ENCODE data around the gene ATXN10.

The ATXN10 gene

DNA sequence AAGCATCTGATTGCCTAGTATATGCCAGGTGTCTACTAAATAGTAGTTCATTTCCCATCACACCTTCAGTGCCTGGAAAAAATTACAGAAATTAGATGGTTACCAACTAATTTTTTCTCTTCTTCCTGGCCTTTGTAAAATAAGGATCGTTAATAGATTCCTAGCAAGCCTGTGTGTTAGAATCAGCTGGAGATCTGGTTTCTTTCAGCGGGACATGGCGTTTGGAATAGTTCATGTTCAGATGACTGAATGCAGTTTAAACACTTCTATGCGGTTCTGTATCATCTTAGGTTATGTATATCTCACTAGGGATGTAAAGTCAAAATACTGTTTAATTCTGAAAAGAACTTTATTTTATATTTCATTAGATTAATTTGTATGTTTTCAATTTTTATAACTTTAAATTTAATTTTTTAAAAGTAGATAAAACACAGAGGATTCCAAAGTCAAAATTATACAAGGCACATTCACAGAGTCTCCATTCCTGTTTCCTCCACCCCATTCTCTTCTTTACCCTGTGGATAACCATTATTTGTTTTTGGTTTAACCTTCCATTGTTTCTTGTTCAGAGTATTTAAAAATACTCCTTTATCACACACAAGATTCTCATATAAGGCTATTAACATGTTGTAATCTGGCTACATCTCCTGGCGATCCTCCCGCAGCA, 132.8 kb downstream of the ATXN10 start:
- DNase-seq, result no peak
- peaks cover 79% of the 10 kb centered on the region for H3K36me3 Mint-ChIP-seq (ENCODE audit: low read depth)
- H3K27ac Mint-ChIP-seq, result no peak overlapping the region
- no peaks in the 10 kb centered on the region for H3K27me3 Mint-ChIP-seq
- no peak overlapping the region for H3K4me3 Mint-ChIP-seq
- H3K4me1 Mint-ChIP-seq (ENCODE audit: low read depth), result peaks cover 3% of the 10 kb centered on the region
- H3K9me3 Mint-ChIP-seq, result no peaks in the 10 kb centered on the region

DNA sequence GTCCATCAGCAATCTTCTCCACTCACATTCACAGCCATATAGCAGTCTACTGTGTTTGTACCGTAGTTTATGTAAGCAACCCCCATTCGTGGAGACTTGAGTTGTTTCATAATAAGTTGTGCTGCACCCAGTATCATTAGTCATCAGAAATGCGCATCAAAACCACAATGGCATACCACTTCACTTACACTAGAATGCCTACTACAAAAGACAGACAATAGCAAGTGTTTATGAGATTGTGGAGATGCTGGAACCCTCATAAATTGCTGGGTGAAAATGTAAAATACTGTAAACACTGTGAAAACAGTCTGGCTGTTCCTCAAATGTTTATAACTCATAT, 133.3 kb downstream of the ATXN10 start:
- no peak overlapping the region for H3K4me3 Mint-ChIP-seq
- no peak overlapping the region for H3K27ac Mint-ChIP-seq
- peaks cover 74% of the 10 kb centered on the region for H3K36me3 Mint-ChIP-seq (ENCODE audit: low read depth)
- no peaks in the 10 kb centered on the region for H3K9me3 Mint-ChIP-seq
- DNase-seq, result no peak
- H3K4me1 Mint-ChIP-seq (ENCODE audit: low read depth), result peaks cover 3% of the 10 kb centered on the region
- no peaks in the 10 kb centered on the region for H3K27me3 Mint-ChIP-seq

DNA sequence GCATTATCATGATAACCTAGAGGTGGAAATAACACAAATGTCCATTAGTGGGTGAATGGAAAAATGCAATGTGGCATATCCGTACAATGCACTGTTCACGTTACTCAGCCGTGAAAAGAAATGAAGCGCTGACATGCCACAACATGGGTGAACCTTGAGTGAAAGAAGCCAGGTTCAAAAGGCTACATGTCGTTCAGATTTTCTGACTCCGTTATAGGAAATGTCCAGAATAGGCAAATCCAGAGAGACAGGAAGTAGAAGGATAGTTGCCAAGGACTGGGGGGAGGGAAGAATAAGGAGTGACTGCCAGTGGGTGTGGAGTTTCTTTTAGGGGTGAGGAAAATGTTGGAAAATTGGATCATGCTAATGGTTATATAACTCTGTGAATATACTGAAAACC, 133.8 kb downstream of the ATXN10 start:
- Mint-ChIP-seq H3K27me3 (no peaks in the 10 kb centered on the region), H3K4me3 (no peak overlapping the region), H3K36me3 (ENCODE audit: low read depth) (peaks cover 73% of the 10 kb centered on the region), H3K4me1 (ENCODE audit: low read depth) (peaks cover 3% of the 10 kb centered on the region), H3K27ac (no peak overlapping the region), H3K9me3 (no peaks in the 10 kb centered on the region)
- DNase-seq, result no peak

DNA sequence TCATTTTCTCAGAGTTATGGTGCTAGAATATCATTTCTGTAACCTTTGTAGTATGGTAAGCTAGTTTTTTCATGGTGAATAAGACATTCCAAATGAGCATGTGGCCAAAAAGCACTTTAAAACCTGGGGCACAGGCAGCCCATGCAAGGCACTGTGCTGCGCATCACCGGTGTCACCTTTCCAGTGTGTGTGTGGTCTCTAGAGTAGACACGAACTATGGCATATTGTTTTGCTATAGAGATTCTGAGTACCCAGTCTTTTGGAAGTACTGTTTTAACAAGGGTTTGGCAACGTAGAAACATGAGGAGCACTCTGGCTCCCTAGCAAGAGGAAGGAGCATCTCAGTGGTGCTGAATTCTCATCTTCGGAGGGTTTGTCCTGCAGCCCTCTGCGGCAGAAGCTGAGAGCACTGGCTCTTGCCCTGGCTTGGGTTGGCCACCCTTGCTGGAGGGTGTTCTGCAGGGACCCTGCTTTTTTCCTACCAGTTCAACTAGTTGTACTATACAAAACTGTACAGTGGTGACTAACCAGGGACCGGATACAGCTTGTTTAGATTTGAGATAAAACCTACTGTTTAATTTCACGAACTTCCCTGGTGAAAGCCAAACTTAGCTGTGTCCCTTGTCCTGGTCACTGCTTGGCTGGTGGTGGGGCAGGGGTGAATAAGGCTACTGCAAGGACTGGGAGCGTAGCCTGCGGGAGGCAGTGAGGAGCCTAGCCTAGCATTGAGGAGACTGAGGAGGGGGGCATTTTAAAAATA, 135.7 kb downstream of the ATXN10 start:
- H3K4me3 Mint-ChIP-seq, result no peak overlapping the region
- H3K27me3 Mint-ChIP-seq, result no peaks in the 10 kb centered on the region
- peaks cover 5% of the 10 kb centered on the region for H3K4me1 Mint-ChIP-seq (ENCODE audit: low read depth)
- H3K36me3 Mint-ChIP-seq (ENCODE audit: low read depth), result peaks cover 79% of the 10 kb centered on the region
- no peaks in the 10 kb centered on the region for H3K9me3 Mint-ChIP-seq
- no peak overlapping the region for H3K27ac Mint-ChIP-seq
- no peak for DNase-seq

DNA sequence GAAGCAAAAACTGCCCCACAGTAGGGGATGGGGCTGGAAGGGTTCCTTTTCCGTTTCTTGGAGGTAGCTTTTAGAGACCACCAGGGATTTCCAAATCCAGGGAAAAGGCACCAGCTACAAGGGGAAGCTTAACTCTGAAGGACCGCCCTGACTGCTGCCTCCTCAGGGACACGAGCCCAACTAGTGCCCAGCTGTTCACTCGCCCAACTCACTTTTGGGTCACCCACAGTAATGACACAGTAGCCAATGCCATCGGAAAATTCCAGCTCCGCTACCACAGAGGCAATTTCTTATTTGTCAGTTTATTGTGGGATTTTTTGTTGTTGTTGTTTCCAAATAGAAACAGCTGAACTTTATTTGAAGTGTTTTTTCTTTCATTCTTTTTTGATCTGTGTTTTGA, 141.3 kb downstream of the ATXN10 start:
- H3K27me3 Mint-ChIP-seq, result no peaks in the 10 kb centered on the region
- no peak overlapping the region for H3K27ac Mint-ChIP-seq
- no peak overlapping the region for H3K4me3 Mint-ChIP-seq
- H3K4me1 Mint-ChIP-seq (ENCODE audit: low read depth), result peaks cover 2% of the 10 kb centered on the region
- peaks cover 81% of the 10 kb centered on the region for H3K36me3 Mint-ChIP-seq (ENCODE audit: low read depth)
- DNase-seq, result no peak
- H3K9me3 Mint-ChIP-seq, result no peaks in the 10 kb centered on the region

DNA sequence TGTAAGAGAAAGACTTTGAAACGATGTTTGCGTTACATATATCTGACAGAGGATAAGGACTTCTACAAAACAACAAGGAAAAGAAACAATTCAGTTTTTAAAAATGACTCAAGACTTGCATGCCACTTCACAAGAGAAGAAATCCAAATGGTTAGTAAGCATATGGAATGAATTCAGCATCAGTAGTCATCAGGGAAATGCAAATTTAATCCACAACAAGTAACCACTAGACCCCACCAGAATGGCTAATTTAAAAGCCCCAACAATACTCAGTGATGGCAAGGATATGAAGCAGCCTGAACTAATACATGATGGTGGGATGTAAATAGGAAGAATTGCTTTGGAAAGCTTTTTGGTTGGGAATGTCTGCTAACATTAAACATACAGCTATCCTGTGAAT, 142.6 kb downstream of the ATXN10 start:
- H3K9me3 Mint-ChIP-seq, result no peaks in the 10 kb centered on the region
- peaks cover 76% of the 10 kb centered on the region for H3K36me3 Mint-ChIP-seq (ENCODE audit: low read depth)
- peaks cover 2% of the 10 kb centered on the region for H3K4me1 Mint-ChIP-seq (ENCODE audit: low read depth)
- DNase-seq, result no peak
- no peaks in the 10 kb centered on the region for H3K27me3 Mint-ChIP-seq
- no peak overlapping the region for H3K27ac Mint-ChIP-seq
- no peak overlapping the region for H3K4me3 Mint-ChIP-seq

DNA sequence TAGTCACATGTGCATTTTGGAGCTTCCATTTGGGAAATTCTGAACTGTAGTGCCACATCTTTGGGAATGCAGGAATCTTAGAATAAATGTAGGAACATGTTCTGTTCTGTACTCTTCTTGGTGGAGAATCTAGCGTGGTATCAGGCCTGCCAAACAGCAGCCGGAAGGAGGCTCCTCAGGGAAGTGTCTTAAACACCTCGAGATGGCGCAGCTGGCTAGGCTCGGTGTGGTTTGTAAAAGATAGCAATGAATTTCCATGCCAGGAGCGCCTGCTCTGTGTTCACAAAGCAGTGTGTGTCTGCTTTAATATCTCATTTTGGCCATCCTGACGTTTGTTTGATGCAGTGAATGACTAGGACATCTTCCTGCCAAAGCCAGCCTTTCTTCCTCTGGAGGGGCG, 145.1 kb downstream of the ATXN10 start:
- no peak overlapping the region for H3K27ac Mint-ChIP-seq

DNA sequence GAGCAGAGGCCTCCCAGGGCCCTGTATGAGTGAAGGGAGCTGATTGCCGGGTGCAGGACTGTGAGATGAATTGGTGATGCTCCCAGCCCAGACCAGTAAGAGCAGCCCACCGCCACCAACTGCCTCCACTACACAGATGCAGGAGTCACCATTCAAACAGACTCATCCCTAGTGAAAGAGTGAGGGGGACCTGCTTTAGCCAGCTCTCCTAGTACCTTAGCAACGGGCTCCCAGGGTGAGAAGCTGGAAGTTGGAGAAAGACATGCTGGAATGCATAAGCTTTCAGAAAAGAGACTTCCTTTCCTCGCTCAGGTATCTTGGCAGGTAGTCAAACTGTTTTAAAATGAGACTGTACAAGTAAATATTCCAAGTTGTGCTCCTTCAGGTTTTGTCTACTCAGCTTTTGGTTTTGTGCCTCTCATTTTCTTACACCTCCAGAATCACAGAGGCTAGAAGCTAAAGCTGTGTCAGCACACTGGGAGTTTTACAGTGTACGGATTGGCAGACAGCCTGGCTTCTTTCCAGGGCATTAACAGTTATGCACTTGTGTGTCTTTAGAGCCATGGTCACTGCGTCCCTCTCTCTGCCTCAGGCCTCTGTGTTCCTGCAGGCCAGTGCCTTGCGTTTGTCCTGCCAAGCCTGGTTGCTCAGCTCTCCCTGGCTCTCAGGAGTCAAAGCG, 146.2 kb downstream of the ATXN10 start:
- peaks cover 77% of the 10 kb centered on the region for H3K36me3 Mint-ChIP-seq (ENCODE audit: low read depth)
- no peak overlapping the region for H3K4me3 Mint-ChIP-seq
- DNase-seq, result no peak
- no peaks in the 10 kb centered on the region for H3K27me3 Mint-ChIP-seq
- H3K27ac Mint-ChIP-seq, result no peak overlapping the region
- H3K9me3 Mint-ChIP-seq, result no peaks in the 10 kb centered on the region
- no peaks in the 10 kb centered on the region for H3K4me1 Mint-ChIP-seq (ENCODE audit: low read depth)

More for the DNA sequence above, 145.1 kb downstream of the ATXN10 start:
- no peaks in the 10 kb centered on the region for H3K27me3 Mint-ChIP-seq
- no peak for DNase-seq
- H3K4me1 Mint-ChIP-seq (ENCODE audit: low read depth), result no peaks in the 10 kb centered on the region
- H3K4me3 Mint-ChIP-seq, result no peak overlapping the region
- peaks cover 77% of the 10 kb centered on the region for H3K36me3 Mint-ChIP-seq (ENCODE audit: low read depth)
- H3K9me3 Mint-ChIP-seq, result no peaks in the 10 kb centered on the region

DNA sequence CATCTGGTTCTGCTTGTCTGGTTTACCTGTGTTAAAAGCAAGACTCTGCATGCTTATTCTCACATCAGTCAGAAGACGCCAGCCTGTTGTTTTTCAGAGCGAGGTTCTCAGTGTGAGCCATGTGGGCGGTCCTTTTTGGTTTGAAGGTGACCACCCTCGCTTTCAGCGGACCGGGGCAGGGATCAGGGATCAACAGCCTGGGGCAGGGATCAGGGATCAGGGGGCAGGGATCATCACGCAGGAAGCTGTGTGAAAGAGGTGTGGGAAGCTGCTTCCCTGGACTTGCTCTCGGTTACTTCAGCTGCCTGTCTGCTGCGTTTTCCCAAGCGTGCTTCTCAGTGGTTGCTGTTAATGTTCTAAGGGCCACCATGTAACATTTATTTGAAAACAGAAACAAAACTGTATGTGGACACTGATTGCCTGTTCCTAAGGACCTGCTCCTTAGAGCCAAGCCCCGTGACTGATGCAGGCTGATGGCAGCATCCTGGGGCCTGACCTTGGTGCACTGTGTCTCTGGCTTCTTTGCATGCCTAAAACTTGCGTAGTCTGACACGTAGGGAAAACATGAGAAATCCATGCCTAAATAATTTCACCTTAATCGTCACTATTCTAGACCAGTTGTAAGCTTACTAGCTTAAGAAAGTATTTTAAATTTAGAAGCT, 146.9 kb downstream of the ATXN10 start:
- Mint-ChIP-seq H3K4me1 (ENCODE audit: low read depth) (no peaks in the 10 kb centered on the region), H3K27ac (no peak overlapping the region), H3K4me3 (no peak overlapping the region), H3K27me3 (no peaks in the 10 kb centered on the region), H3K36me3 (ENCODE audit: low read depth) (peaks cover 77% of the 10 kb centered on the region), H3K9me3 (no peaks in the 10 kb centered on the region)
- no peak for DNase-seq

DNA sequence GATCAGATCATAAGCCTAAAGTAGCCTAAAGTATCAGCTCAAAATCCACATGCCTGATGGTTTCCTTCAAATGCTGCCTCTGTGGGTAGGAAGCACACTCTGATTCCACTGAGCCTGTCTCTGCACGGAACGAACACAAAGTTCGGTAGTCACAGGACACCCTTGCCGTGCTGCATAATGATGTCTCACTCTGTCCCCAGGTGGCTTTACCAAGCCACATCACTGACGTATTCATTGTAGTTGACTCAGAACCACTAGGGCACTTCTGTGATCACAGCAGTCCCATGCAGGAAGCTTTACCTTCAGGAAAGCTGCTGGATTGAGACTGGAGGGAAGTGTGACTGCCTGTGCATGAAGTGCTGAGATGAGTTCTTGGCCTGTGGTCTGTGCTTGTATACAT, 147.7 kb downstream of the ATXN10 start:
- Mint-ChIP-seq H3K4me3 (no peak overlapping the region), H3K9me3 (no peaks in the 10 kb centered on the region), H3K4me1 (ENCODE audit: low read depth) (no peaks in the 10 kb centered on the region), H3K27ac (no peak overlapping the region), H3K27me3 (no peaks in the 10 kb centered on the region), H3K36me3 (ENCODE audit: low read depth) (peaks cover 76% of the 10 kb centered on the region)
- no peak for DNase-seq

DNA sequence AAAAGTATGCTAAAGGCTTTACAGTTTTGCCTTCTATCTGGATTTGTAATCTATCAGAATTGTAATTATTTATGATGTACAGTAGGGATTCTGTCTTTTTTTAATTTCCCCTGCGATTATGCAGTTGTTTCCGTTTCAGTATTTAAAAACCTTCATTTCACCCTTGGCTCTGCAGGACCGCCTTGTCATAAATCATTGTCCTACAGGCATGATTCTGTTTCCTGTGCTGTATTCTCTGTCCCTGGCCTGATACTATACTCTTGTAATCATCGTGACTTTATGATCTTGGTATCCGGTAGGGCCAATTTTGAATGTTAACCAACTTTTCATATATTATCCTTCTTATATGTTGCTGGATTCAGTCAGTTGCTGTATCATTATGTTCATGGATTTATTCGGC, 151.7 kb downstream of the ATXN10 start:
- no peak for DNase-seq
- H3K27ac Mint-ChIP-seq, result no peak overlapping the region
- H3K36me3 Mint-ChIP-seq (ENCODE audit: low read depth), result peaks cover 72% of the 10 kb centered on the region
- no peaks in the 10 kb centered on the region for H3K27me3 Mint-ChIP-seq
- H3K4me3 Mint-ChIP-seq, result no peak overlapping the region
- no peaks in the 10 kb centered on the region for H3K9me3 Mint-ChIP-seq
- H3K4me1 Mint-ChIP-seq (ENCODE audit: low read depth), result no peaks in the 10 kb centered on the region

DNA sequence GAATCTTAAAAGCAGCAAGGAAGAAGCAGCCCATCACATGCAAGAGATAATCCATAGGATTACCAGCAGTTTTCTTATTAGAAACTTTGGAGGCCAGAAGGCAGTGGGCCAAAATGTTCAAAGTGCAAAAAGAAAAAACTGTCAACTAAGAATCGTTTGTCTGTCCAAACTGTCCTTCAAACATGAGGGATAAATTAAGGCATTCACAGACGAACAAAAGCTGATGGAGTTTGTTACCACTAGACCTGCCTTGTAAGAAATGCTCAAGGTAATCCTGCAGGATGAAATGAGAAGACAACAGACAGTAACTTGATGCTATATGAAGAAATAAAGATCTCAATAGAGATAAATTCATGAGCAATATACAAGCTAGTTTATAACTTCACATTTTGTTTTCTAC, 154.9 kb downstream of the ATXN10 start:
- no peaks in the 10 kb centered on the region for H3K4me1 Mint-ChIP-seq (ENCODE audit: low read depth)
- H3K36me3 Mint-ChIP-seq (ENCODE audit: low read depth), result peaks cover 65% of the 10 kb centered on the region
- H3K4me3 Mint-ChIP-seq, result no peak overlapping the region
- H3K27me3 Mint-ChIP-seq, result no peaks in the 10 kb centered on the region
- H3K9me3 Mint-ChIP-seq, result no peaks in the 10 kb centered on the region
- no peak overlapping the region for H3K27ac Mint-ChIP-seq
- DNase-seq, result no peak

DNA sequence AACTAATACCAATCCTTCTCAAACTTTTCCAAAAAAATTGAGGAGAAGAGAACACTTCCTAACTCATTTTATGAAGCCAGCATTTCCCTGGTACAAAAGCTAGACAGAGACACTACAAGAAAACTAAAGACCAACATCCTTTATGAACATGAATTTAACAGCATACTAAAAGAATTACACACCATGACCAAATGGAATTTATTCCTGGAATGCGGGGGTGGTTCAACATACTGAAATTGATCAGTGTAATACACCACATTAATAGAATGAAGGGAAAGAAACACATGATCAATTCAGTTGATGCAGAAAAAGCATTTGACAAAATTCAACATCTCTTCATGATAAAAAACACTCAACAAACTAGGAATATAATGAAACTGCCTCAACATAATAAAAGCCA, 157.2 kb downstream of the ATXN10 start:
- H3K27ac Mint-ChIP-seq, result no peak overlapping the region
- DNase-seq, result no peak
- no peaks in the 10 kb centered on the region for H3K27me3 Mint-ChIP-seq
- H3K4me1 Mint-ChIP-seq (ENCODE audit: low read depth), result no peaks in the 10 kb centered on the region
- H3K4me3 Mint-ChIP-seq, result no peak overlapping the region
- H3K36me3 Mint-ChIP-seq (ENCODE audit: low read depth), result peaks cover 67% of the 10 kb centered on the region
- H3K9me3 Mint-ChIP-seq, result no peaks in the 10 kb centered on the region

DNA sequence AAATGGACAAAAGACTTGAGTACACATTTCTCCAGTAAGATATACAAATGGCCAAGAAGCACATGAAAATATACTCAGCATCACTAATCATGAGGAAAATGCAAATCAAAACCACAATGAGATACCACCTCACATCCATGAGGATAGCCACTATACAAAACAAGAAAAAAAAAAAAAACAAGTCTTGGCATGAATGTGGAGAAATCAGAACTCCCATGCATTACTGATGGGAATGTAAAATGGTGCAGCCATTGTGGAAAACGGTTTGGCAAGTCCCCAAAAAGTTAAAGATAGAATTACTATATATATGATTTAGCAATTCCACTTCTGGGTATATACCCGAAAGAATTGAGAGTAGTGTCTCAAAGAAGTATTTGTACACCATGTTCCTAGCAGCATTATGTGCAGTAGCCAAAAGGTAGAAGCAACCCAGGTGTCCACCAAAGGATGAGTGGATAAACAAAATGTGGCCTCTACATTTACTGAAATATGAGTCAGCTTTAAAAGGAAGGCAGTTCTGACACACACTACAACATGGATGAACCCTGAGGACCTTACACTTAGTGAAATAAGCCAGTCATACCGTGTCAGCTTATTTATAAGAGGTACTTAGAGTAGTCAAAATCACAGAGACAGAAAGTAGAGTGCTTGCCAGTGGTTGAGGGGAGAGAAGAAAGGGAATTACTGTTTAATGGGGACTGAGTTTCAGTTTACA, 159.1 kb downstream of the ATXN10 start:
- no peaks in the 10 kb centered on the region for H3K27me3 Mint-ChIP-seq
- no peaks in the 10 kb centered on the region for H3K9me3 Mint-ChIP-seq
- H3K4me3 Mint-ChIP-seq, result no peak overlapping the region
- peaks cover 68% of the 10 kb centered on the region for H3K36me3 Mint-ChIP-seq (ENCODE audit: low read depth)
- no peak overlapping the region for H3K27ac Mint-ChIP-seq
- no peak for DNase-seq
- H3K4me1 Mint-ChIP-seq (ENCODE audit: low read depth), result no peaks in the 10 kb centered on the region

All from activated T-cell treated with anti-CD3 and anti-CD28 coated beads, Interleukin-2, amount 50 U/mL, for 24 hours (primary cell).